GM12873 (cell line): Measurements from ENCODE around the gene MCF2L2.

Source experiments
- TF ChIP-seq, protein P1 (sequence below): IDR thresholded peaks from 2 replicates; pipeline ENCODE4 v1.5.1; 2012; ENCODE audit warnings: low read depth, mild to moderate bottlenecking, moderate library complexity, low read length, control low read depth; ENCODE audit not compliant: insufficient read depth; ENCODE audit errors: missing control alignments

Gene MCF2L2

DNA sequence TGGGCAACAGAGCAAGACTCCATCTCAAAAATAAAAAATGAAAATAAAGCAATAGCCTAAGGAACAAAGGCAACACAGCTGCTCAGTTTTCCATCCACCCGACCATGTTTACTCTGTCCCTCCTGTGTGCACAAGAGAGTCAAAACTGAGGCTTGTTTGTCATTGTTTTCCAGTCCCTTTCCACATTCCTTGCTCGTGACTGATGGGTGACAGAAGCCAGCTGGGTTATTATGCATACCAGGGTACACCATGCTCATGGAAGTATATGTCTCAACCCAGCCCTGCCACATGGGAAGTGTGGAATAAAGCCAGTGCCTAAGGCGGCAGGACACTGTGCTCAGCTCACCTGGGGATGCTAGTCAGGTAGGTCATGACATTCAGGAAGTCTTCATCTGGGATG lies 49.5 kb downstream of the MCF2L2 start:
- TF ChIP-seq, protein P1, sequence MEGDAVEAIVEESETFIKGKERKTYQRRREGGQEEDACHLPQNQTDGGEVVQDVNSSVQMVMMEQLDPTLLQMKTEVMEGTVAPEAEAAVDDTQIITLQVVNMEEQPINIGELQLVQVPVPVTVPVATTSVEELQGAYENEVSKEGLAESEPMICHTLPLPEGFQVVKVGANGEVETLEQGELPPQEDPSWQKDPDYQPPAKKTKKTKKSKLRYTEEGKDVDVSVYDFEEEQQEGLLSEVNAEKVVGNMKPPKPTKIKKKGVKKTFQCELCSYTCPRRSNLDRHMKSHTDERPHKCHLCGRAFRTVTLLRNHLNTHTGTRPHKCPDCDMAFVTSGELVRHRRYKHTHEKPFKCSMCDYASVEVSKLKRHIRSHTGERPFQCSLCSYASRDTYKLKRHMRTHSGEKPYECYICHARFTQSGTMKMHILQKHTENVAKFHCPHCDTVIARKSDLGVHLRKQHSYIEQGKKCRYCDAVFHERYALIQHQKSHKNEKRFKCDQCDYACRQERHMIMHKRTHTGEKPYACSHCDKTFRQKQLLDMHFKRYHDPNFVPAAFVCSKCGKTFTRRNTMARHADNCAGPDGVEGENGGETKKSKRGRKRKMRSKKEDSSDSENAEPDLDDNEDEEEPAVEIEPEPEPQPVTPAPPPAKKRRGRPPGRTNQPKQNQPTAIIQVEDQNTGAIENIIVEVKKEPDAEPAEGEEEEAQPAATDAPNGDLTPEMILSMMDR, result no peak

DNA sequence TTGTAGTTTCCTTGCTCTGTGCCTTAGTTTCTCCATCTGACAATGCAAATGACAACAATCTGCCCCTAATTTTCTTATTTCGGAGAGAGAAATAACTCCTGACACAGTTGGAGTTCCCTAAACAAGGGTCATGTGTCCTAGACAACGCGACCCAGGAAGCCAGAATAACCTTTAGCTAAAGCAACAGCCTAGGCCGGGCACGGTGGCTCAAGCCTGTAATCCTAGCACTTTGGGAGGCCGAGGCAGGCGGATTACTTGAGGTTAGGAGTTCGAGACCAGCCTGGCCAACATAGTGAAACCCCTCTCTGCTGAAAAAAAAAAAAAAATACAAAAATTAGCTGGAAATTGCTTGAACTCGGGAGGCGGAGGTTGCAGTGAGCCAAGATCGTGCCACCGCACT lies 49.9 kb downstream of the MCF2L2 start:
- TF ChIP-seq, protein P1, result no peak

DNA sequence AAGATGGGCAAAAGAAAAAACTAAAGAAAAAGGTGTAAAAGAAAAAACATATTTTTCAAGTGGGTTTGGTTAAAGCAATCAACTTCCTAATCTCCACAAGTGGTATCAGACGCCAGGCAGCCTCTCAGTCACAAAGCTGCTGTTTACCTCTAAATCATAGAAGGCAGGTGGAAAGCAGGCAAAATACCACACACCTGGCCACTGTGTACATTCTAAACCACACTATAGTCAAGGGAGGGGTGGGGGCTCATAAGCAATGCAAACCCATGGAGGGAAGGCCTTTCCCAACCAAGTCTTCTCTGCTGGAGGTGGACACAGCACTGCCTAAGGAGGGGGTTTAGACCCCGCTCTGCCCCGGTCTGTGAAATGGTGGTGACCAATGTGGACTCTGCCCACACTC lies 50.4 kb downstream of the MCF2L2 start:
- TF ChIP-seq, protein P1, result no peak

DNA sequence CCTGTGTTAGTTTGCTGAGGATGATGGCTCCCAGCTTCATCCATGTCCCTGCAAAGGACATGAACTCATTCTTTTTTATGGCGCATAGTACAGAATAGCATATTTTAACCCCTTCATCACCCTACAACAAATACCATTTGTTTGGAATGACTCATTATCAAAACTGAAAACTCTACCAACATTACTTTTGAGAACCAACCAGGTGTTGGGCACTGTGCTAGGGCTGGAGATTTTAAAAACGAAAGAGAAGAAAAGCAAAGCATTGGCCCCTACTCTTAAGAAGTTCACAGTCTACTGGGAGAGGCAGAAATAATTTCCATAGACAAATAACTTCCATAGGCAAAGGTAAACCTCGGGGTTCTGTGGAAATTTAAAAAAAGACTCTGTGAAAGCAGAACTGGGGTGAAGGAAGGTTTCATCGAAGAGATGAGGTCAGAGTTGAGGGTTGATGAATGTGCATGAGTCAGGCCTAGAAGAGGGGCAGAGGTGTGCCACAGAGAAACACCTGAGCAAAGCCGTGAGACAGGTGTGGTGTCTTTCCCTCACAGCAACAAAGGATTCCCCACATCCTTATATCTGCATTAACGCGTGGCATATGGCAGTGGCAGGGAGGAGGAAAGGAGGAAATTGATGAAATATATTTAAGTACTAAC lies 51.0 kb downstream of the MCF2L2 start:
- TF ChIP-seq, protein P1, result no peak

DNA sequence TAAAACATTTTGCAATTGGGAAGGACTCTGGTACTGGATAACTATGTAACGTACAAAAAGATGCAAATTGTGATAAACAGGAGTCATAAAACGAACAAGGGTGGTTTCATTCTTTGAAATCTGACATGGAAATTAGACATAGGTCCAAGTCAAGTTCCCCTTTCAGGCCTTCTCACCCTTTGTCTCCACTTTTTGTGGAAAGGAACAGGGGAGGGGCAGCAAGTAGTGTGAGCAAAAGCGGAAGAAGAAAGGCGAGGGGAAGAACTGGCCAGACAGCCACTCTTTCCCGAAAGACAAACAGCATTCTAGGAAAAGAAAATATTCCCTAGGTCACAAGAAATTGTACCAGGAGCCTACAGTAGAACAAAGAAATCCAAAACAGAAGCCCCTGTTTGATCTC lies 52.6 kb downstream of the MCF2L2 start:
- TF ChIP-seq, protein P1, result no peak

DNA sequence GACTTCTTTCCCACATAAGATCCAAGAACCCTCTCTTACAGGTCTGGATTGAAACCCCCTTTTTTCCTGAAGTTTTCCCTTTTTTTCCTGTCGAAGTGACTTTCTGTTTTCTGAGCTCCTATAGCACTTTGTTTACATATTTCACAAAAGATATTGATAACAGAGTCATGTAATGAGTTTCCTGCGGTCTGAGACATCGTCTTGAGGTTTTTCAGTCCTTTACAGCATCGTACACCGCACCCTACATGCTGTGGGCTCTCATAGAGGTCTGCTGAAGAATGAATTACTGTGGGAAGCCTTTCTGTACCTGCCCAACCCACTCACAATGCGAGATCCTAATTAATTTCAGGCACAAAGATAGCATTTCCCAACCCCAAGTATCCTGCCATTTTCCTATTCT lies 53.1 kb downstream of the MCF2L2 start:
- TF ChIP-seq, protein P1, result no peak

- TF ChIP-seq, protein P1, result no peak
Observed at GRCh38 chr3:183372911-183373310, 55.5 kb downstream of the MCF2L2 start.
